LoVo (cell line): ENCODE measurements around the gene SLC29A3.

Experiments used
- DNase-seq: peaks from one replicate; pipeline ENCODE4 v3.0.0-alpha.2; 2016; ENCODE audit warnings: low spot score

The SLC29A3 gene

GRCh38 chr10:71321386-71321785 lies 2.3 kb downstream of the SLC29A3 start:
- DNase-seq: no peak

GRCh38 chr10:71323407-71323806 lies 4.3 kb downstream of the SLC29A3 start:
- no peak for DNase-seq

DNA sequence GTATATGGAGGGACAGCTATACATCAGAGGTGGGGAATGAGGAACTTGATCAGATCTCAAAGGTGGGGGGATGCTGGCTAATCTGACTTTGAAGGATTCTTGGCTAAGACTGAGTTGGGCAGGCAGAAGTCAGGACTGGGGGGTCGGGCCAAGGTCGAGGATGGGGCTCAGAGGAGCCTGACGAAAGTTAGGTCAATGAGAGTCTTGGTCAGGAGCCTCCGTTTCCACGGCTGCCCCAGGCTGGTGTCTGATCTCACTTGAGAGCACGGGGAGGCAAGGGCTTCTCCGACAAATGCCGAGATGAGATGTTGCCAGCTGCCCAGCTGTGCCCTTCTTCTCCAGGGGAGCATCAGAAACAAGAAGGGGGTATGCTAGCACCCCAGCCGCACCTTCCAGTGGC lies 5.7 kb downstream of the SLC29A3 start:
- DNase-seq: no peak

DNA sequence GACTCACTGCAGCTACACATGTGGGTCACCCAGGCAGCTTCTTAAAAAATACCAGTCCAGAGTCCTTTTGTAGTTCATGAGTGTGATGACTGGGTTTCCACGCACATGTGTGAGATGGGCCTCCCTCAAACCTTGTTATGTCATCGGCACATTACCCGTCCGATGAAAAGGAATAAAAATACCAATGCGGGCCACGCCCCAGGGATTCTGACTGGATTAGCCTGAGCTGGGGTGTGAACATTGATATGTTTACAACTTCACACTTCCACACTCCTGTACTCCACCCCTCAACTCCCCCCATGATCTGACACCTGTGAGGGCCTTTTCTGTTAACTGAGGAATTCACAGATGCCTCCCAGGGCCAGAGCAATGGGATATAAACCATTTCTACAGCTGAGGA lies 6.2 kb downstream of the SLC29A3 start:
- DNase-seq: no peak

DNA sequence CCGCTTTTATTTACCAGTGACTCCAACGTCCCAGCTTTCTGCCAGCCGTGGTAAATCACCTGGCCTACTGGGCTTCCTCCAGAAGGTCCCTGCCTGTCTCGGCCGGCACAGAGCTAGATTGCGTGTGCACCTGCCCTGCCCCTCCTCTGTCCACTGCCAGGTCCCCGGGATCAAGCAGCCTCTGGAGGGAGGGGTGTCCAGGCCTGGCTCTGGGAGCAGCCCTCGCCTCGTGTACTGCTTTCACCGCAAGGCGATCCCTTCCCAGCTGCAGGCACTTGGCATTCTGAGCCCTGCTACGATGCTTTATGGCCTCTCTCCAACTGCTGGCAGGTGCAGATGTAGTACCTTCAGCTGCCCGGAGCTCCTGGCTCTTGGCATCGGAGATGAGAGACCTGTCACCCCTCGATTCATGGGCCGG lies 7.4 kb downstream of the SLC29A3 start:
- no peak for DNase-seq

DNA sequence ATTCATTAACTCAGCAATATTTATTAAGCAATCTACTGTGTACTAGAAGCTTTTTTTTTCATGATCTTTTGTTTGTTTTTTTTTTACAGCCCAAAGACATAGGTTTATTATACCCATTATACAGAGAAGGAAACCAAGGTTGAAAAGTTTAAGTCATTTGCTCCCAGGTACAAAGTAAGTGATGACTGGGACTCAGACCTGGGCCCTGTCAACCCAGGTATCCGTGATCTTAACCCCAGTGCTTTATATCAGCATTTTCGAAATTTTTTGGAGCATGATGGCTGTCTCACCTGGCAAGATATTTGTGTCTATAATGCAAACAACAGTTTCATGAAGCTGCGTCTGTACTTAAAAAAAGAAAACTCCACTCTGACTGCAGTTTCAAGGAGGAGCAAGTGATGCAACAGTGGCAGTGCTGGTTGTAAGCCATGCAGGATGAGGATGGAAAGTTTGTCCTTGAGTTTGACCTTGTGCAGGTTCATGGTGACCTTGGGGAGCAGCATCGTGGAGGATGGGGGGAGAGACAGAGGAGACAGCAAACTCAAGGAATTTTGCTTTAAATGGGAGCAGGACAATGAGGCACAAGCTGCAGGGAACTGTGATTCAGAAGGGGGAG lies 11.8 kb downstream of the SLC29A3 start:
- no peak for DNase-seq

DNA sequence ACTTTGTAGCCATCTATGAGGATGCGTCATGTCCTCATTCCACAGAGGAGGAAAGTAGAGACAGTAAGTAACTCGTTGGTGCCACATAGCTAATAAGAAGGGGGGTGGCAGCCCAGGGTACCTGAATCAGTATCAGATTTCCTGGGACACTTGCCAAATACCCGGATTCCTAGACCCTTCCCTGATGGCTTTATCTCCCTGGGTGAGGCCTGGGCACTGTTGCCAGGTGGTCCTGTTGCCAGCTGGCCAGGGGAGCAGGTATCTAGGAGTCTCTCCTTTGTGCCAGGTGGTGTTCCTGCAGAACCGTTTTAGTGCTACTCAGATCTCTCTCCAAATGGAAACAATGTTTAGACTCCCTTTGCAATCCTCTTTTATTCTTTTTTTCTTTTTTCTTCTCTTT lies 12.7 kb downstream of the SLC29A3 start:
- DNase-seq: no peak

DNA sequence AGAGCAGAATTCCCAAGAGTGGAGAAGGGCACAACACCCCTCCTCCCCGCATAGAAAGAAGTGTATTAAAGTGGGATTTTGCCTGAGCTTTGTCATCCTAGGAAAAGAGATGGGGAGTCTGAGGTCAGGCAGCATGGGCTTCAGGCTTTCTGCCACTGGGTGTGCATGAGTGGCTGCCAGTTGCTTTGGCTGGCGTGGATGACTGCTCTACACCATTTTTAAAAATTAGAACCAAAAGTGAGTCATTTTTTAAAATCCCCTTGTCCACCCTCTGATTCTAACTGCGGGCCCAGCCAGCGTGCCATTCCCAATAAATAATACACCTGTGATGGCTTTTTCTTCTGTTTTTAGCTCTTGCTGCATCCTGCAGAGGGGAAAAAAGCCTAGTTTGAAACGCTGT lies 13.4 kb downstream of the SLC29A3 start:
- DNase-seq: no peak

DNA sequence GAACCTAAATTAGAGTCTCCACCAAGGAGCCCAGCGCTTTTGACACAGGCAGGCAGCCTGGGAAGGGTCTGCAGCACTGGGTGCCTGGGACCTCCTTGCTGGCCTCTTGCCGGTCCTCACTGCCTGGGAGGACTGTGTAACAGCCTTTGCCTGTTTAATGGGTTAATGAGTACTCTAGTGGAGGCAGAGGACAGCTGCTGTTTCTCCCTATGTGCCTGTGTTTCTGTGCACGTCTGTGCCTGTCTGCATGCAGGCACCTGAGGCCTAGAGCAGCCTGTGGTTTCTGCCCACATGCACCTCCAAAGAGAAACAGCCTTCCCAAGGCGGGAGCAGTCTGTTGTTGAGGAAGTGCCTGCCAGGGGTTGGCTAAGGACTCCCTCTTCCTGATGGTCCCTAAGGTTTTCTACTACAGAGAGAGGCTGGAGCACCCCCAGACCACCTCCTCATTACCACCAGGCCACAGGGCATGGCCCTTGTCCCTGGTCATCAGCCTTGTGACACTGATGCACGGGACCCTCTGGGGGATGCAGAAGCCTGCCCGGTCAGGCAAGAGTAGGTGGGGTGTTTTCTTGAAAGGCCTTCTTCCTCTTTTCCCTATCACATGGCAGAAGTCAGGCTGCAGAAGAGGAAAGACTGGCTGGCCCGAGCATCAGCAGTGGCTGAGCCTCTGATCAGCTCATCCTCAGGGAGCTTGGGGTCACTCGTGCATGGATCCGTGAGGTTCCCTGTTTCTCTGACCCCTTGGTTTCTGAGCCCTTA lies 14.2 kb downstream of the SLC29A3 start:
- DNase-seq: no peak

GRCh38 chr10:71334221-71334791 lies 15.2 kb downstream of the SLC29A3 start:
- DNase-seq: no peak

- DNase-seq: no peak
Observed at GRCh38 chr10:71335173-71335708, 16.2 kb downstream of the SLC29A3 start.

GRCh38 chr10:71336632-71337031 lies 17.6 kb downstream of the SLC29A3 start:
- DNase-seq: no peak

- no peak for DNase-seq
Observed at GRCh38 chr10:71337219-71337701, 18.2 kb downstream of the SLC29A3 start.

DNA sequence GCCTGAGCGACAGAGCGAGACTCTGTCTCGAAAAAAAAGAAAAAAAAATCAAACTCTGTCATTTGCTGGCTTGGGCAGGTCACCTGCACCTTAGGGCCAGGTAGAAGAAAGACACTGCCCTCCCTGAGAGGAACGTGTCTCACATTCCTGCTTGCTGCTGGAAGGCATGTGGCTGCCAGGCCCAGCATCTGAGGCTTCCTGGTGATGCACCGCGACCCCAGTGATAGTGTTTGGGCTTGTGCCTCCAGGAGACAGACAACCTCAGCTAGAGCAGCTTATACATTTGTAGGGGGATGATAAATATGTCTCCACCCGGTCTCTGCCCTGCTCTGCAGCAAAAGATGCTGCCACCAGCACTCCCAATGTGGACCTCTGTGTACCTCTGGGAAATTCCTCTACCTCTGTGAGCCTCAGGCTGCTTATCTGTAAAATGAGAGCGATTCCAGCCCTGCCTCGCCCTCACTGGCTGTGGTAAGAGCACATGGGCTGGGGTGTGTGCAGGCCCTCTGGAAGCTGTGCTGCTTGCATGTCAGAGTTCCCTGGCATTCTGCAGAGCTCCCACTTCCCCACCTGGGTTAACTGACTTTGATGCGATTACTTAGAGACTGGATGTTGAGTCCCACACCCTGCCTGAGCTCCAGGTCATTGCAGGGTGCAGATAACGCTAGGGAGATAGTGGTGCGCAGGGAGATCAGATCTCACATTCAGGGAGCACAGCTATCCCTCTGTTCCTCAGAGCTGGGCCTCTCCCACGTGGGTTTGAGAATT lies 19.9 kb downstream of the SLC29A3 start:
- no peak for DNase-seq

- peak; percentile 76 for DNase-seq
Observed at GRCh38 chr10:71339796-71340589, 20.9 kb downstream of the SLC29A3 start.

- DNase-seq: no peak
Observed at GRCh38 chr10:71342573-71343391, 23.7 kb downstream of the SLC29A3 start.

- DNase-seq: no peak
Observed at GRCh38 chr10:71343392-71343773, 24.3 kb downstream of the SLC29A3 start.

DNA sequence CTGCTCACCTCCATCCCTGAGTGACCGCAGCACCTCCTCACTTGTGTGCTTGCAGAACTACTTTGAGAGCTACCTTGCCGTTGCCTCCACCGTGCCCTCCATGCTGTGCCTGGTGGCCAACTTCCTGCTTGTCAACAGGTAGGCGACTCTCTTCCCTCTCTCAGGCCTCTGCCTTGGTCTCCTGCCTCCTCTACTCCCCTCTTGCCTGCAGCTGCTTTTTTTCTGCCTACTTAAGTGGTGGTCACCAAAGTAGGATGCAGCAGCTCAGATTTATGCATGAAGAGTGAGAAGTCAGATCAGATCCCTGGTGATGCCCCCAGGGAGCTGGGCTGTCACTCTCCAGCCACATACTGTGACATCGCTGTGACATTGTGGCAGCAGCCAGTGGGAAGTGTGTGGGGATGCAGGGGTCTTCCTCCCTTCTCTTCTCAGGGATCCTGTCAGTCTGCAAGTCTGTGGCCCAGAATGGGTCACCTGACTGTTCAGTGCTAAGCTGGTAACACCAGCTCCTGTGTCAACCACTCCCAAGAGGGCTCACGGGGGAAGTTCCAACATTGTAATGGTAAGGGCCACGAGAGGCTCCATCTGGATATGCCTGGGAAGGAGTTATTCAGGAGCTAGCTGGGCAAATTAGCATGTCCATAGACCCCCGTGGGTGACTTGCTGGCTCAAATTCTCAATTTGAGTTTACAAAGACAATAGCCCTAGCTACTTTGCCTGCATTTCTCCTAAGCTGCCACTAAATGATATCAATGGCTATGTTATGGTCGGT lies 25.3 kb downstream of the SLC29A3 start:
- no peak for DNase-seq

DNA sequence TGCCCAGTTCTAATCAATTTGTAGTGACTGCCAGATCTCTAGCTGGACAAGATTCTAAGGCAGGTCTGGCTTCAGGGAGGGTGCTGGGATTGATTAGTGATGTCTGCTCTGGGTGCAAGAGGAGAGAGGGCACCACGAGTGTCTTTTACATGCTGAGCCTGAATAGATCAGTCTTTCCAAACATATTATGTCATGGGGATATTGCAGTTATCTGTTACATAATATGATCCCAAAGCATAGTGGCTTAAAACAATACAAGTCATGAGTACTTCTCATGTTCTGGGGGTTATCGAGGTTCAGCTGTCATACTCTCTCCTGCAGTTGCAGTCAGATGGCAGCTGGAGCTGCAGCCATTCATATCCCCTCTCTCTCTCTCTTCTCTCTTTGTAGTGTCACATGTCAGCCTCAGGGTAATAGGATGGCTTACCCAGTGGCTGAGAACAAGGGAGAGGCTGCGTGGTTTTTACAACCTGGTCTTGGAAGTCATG lies 26.0 kb downstream of the SLC29A3 start:
- no peak for DNase-seq

- DNase-seq: no peak
Observed at GRCh38 chr10:71345694-71346093, 26.6 kb downstream of the SLC29A3 start.
